ENCODE data around the gene KCTD19.
A peak's percentile ranks its signal among the peaks of the same experiment; 100 is the strongest.
"Not testable (repeated sequence)": the region's sequence is repeated elsewhere in the genome, so short reads cannot be mapped to it uniquely, and the experiment has no call there.

KCTD19 gene

GRCh38 chr16:67326472-67327309 lies at the start of gene KCTD19, which contains the start of gene LRRC36:
KCTD19 (minus strand) TSS chr16:67326741; CDS start chr16:67326707, 34 bp downstream.
LRRC36 (plus strand) TSS chr16:67326815; CDS start chr16:67326863, 48 bp downstream.
- H3K27ac ChIP-seq: peak within 1 kb of the TSS in 2 of 21 experiments; percentile 27 to 59

GRCh38 chr16:67376012-67376411 lies 49.5 kb upstream of the KCTD19 start:
- H3K4me3 ChIP-seq, H3K27ac ChIP-seq: not testable (repeated sequence)

More at GRCh38 chr16:67326472-67327309, at the start of gene KCTD19, which contains the start of gene LRRC36:
- peak within 1 kb of the TSS in 6 of 7 experiments; percentile 5 to 40 (median 28) for H3K4me3 ChIP-seq

- Histone ChIP-seq H3K4me3 (no peak overlapping the region), H3K27ac (no peak overlapping the region)
Measured at GRCh38 chr16:67372664-67373063, 46.1 kb upstream of the KCTD19 start.

GRCh38 chr16:67370661-67371060 lies 44.1 kb upstream of the KCTD19 start:
- Histone ChIP-seq H3K4me3 (no peak overlapping the region), H3K27ac (no peak overlapping the region)

GRCh38 chr16:67364600-67365235 lies 38.2 kb upstream of the KCTD19 start:
- H3K27ac ChIP-seq: peak overlapping the region in 4 of 21 experiments; percentile 6 to 32 (median 23)
- H3K4me3 ChIP-seq: no peak overlapping the region

GRCh38 chr16:67361038-67361437 lies 34.5 kb upstream of the KCTD19 start:
- no peak overlapping the region for H3K27ac ChIP-seq
- H3K4me3 ChIP-seq: no peak overlapping the region

GRCh38 chr16:67359540-67360269 lies 33.2 kb upstream of the KCTD19 start:
- not testable (repeated sequence) for H3K27ac ChIP-seq, H3K4me3 ChIP-seq

GRCh38 chr16:67357561-67357960 lies 31.0 kb upstream of the KCTD19 start:
- no peak overlapping the region for H3K27ac ChIP-seq
- no peak overlapping the region for H3K4me3 ChIP-seq

- no peak overlapping the region for H3K27ac ChIP-seq
- no peak overlapping the region for H3K4me3 ChIP-seq
Measured at GRCh38 chr16:67356396-67356795, 29.9 kb upstream of the KCTD19 start.

GRCh38 chr16:67352463-67352862 lies 25.9 kb upstream of the KCTD19 start:
- not testable (repeated sequence) for H3K27ac ChIP-seq, H3K4me3 ChIP-seq

- H3K27ac ChIP-seq: no peak overlapping the region
Measured at GRCh38 chr16:67350324-67350723, 23.8 kb upstream of the KCTD19 start.

GRCh38 chr16:67349172-67349571 lies 22.6 kb upstream of the KCTD19 start:
- Histone ChIP-seq H3K4me3 (no peak overlapping the region), H3K27ac (no peak overlapping the region)

More at GRCh38 chr16:67350324-67350723, 23.8 kb upstream of the KCTD19 start:
- no peak overlapping the region for H3K4me3 ChIP-seq

- no peak overlapping the region for H3K27ac ChIP-seq
Measured at GRCh38 chr16:67346341-67346740, 19.8 kb upstream of the KCTD19 start.

GRCh38 chr16:67345401-67345800 lies 18.9 kb upstream of the KCTD19 start:
- no peak overlapping the region for H3K27ac ChIP-seq
- no peak overlapping the region for H3K4me3 ChIP-seq

More at GRCh38 chr16:67346341-67346740, 19.8 kb upstream of the KCTD19 start:
- no peak overlapping the region for H3K4me3 ChIP-seq

- no peak overlapping the region for H3K27ac ChIP-seq
- no peak overlapping the region for H3K4me3 ChIP-seq
Measured at GRCh38 chr16:67342616-67343015, 16.1 kb upstream of the KCTD19 start.

- H3K27ac ChIP-seq: no peak overlapping the region
- no peak overlapping the region for H3K4me3 ChIP-seq
Measured at GRCh38 chr16:67341250-67341649, 14.7 kb upstream of the KCTD19 start.

- H3K4me3 ChIP-seq: no peak overlapping the region
- H3K27ac ChIP-seq: no peak overlapping the region
Measured at GRCh38 chr16:67339453-67339852, 12.9 kb upstream of the KCTD19 start.

GRCh38 chr16:67336648-67337047 lies 10.1 kb upstream of the KCTD19 start:
- Histone ChIP-seq H3K4me3 (no peak overlapping the region), H3K27ac (no peak overlapping the region)

GRCh38 chr16:67336116-67336515 lies 9.6 kb upstream of the KCTD19 start:
- no peak overlapping the region for H3K27ac ChIP-seq
- H3K4me3 ChIP-seq: no peak overlapping the region

- Histone ChIP-seq H3K4me3 (no peak overlapping the region), H3K27ac (no peak overlapping the region)
Measured at GRCh38 chr16:67333315-67333714, 6.8 kb upstream of the KCTD19 start.
